GM10266 (cell line): ENCODE results near the gene KCNH2.

ENCODE experiments used
- DNase-seq: peaks from one replicate; pipeline ENCODE4 v3.0.0; 2012; ENCODE audit errors: extremely low spot score
- CTCF ChIP-seq: IDR thresholded peaks from 2 replicates; pipeline ENCODE4 v1.5.1; 2012; ENCODE audit warnings: mild to moderate bottlenecking, low read depth; ENCODE audit not compliant: control insufficient read depth, insufficient read depth; ENCODE audit errors: missing control alignments

KCNH2 gene

GRCh38 chr7:150971242-150972022 lies 6.7 kb downstream of the KCNH2 start:
- no peak for TF ChIP-seq CTCF

GRCh38 chr7:150970424-150970823 lies 7.7 kb downstream of the KCNH2 start:
- TF ChIP-seq CTCF = no peak
- no peak for DNase-seq

More at GRCh38 chr7:150971242-150972022, 6.7 kb downstream of the KCNH2 start:
- no peak for DNase-seq

GRCh38 chr7:150969475-150969874 lies 8.6 kb downstream of the KCNH2 start:
- DNase-seq = no peak
- TF ChIP-seq CTCF = no peak

GRCh38 chr7:150968734-150969372 lies 9.3 kb downstream of the KCNH2 start:
- TF ChIP-seq CTCF = no peak
- DNase-seq = no peak

GRCh38 chr7:150968056-150968733 lies 9.9 kb downstream of the KCNH2 start:
- no peak for DNase-seq
- no peak for TF ChIP-seq CTCF

- no peak for TF ChIP-seq CTCF
- no peak for DNase-seq
Observed at GRCh38 chr7:150967349-150967748, 10.8 kb downstream of the KCNH2 start.
